D721Med (cell line): ENCODE measurements around the gene FTO.

Experiments
- DNase-seq: peaks from one replicate; pipeline ENCODE4 v3.0.0; 2011; ENCODE audit warnings: low spot score; ENCODE audit not compliant: insufficient read length
- FAIRE-seq: peaks from 2 replicates; lab custom pipeline; 2011; peaks lifted over from hg19 to GRCh38; lab: Jason Lieb, UNC
- TF ChIP-seq, protein P1 (sequence below): IDR thresholded peaks from 2 replicates; pipeline ENCODE4 v1.5.1; 2012; ENCODE audit warnings: mild to moderate bottlenecking, control low read depth; ENCODE audit not compliant: insufficient read depth; ENCODE audit errors: missing control alignments

FTO gene

DNA sequence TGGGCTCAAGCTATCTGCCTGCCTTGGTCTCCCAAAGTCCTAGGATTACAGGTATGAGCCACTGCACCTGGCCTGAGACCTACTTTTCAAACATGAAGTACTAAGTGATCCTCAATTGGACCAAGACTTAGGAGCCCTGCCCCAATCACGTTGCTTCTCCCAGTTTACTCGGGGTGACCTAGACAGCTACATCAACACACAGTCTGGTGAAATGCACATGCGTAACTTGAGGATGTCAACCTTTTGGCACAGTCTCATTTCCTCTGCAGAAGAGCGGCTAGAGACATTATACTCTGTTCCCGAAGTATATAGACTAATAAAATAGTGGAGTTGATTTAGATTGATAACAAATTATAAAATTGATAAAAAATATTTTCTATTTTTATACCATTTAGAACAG is 17.1 kb downstream of the FTO start:
- no peak for DNase-seq
- TF ChIP-seq, protein P1, sequence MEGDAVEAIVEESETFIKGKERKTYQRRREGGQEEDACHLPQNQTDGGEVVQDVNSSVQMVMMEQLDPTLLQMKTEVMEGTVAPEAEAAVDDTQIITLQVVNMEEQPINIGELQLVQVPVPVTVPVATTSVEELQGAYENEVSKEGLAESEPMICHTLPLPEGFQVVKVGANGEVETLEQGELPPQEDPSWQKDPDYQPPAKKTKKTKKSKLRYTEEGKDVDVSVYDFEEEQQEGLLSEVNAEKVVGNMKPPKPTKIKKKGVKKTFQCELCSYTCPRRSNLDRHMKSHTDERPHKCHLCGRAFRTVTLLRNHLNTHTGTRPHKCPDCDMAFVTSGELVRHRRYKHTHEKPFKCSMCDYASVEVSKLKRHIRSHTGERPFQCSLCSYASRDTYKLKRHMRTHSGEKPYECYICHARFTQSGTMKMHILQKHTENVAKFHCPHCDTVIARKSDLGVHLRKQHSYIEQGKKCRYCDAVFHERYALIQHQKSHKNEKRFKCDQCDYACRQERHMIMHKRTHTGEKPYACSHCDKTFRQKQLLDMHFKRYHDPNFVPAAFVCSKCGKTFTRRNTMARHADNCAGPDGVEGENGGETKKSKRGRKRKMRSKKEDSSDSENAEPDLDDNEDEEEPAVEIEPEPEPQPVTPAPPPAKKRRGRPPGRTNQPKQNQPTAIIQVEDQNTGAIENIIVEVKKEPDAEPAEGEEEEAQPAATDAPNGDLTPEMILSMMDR, result no peak
- no peak for FAIRE-seq

DNA sequence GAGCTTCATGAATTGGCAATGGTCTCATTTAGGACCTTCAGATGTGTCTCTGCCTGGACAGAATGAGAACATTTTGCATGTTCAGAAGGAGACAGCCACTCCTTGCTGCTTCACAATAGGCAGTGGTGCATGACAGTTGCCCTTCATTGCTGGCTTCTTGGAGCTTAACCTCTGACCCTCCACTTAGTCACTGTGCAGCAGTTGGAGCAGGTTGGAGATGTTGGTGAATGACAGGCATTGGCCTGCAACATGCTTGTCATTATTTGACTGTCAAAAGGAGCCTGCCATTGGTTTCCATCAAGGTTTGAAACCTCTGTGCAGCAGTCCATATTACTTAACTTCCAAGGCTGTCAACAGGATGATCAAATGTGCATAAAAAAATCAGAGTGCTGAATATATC is 22.7 kb downstream of the FTO start:
- no peak for FAIRE-seq
- DNase-seq, result no peak
- TF ChIP-seq, protein P1, result no peak

DNA sequence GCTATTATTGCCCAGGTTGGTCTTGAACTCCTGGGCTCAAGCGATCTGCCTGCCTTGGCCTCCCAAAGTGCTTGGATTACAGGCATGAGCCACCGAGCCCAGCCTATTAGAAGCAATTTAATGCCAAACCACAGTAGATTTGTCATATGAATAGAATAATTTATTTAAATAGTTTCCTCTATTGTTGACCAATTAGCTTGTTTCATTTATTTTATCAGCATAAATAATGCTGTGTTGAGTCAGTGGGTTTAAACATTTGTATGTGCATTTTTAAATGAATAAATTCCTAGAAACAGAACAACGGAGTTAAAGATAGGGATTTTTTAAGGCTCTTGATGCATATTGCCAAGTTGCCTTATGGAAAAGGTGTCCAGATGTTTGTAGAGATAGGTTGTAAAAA is 26.7 kb downstream of the FTO start:
- DNase-seq (no peak), FAIRE-seq (no peak)
- TF ChIP-seq, protein P1, result no peak

DNA sequence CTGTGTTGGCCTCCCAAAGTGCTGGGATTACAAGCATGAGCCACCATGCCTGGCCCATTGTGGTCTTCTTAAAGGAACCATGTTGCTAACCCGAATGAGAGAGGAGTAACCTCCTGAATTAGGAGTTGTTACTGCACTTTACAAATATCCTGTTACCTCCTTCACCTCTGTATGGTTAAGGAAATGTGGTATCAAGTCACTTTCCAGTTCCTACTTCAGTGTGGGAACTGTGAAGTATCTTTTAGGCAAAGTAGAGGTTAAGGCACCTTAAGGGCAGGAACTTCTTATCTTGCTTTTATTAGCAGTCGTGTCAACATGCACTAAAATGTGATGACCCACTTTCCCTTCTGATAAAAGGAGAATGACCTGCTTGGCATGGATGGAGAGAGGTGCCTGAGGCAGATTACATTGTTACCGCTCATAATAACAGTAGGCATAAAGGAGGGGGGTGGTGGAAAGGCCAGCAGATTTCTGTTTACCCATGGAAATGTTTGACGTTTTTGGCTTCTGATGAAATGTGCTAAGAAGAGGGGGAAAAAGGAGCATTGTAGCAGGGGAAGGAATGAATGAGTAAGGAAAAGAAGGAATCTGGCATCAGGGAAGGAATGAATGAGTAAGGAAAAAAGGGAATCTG is 28.5 kb downstream of the FTO start:
- TF ChIP-seq, protein P1, result no peak
- DNase-seq, result no peak
- no peak for FAIRE-seq

DNA sequence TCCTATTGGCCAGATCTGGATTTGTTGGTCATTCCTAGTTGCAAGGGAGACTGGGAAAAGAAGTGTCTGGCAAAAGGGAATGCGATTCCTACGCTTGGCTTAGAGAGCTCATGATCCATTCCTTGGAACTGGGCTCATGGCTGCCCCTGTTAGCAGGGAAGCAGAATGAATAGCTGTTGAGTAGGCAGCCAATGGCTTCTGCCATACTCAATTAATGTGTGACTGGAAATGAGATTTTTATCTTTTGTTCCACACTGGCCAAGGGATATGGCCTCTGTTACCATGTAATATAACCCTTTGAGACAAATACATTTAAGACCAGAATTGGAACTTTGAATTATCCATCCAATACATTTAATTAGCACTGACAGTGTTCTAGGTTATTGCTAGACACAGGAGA is 31.0 kb downstream of the FTO start:
- DNase-seq, result no peak
- FAIRE-seq, result no peak
- TF ChIP-seq, protein P1, result no peak

DNA sequence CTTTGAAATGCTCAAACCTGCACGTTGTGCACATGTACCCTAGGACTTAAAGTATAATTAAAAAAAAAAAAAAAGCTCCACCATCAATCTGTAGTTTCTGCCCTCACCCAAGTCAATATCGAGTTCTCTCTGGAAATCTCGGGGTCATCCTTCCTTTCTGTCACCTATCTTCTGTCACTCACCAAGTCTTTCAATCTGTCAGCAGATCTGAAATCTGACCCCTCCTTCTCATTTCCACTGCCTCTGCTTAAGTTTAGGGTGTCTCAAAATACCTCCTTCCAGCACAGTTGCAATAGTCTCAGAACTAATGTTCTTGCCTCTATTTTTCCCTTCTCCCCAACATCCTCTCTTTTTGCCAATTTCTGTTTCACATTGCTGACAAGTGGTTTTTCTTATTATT is 32.3 kb downstream of the FTO start:
- TF ChIP-seq, protein P1, result no peak
- DNase-seq (no peak), FAIRE-seq (no peak)

DNA sequence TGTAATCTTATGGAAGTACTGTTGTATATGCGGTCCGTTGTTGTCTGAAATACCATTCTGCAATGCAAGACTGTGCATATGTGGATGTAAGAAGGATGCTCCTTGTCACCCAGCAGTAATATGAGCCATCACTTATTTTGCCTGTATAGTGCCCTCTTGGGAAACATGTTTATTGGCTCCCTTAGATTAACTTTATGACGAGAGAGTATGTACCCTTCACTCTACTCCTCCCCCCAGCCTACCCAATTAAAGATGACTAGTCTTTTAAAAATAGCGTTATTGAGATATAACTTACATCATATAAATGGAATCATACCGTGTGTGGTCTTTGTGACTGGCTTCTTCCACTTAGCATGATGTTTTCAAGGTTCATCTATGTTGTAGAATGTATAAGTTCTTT is 33.6 kb downstream of the FTO start:
- TF ChIP-seq, protein P1, result no peak
- DNase-seq (no peak), FAIRE-seq (no peak)
